Stimulated activated naive B cell treated with anti-CD40 and anti-IgM and Interleukin-4, amounts not matched to agents 10 μg/mL and 1 μg/mL and 100 μg/mL, for 72 hours (primary cell): ENCODE data around the gene CBFA2T3.

Experiments
- ATAC-seq, 2 donors: fragments of 150-1000 bp; cut with Tn5 transposase; replicated peaks; 2 replicates each; pipeline ENCODE4 v1.10.0; 2021; ENCODE audit warnings: moderate library complexity in 1 of 2
- DNase-seq: peaks from one replicate; pipeline ENCODE4 v3.0.0; 2021
- H3K27ac Mint-ChIP-seq: one replicate; pipeline ENCODE4 v1.8.0; 2022; ENCODE audit warnings: mild to moderate bottlenecking, mixed read lengths
- H3K27me3 Mint-ChIP-seq, 2 donors: one replicate each; pipeline ENCODE4 v1.8.0; 2022; ENCODE audit warnings: mixed read lengths in 2 of 2
- H3K36me3 Mint-ChIP-seq, 2 donors: one replicate each; pipeline ENCODE4 v1.8.0; 2022; ENCODE audit warnings: mixed read lengths in 2 of 2, mild to moderate bottlenecking in 1 of 2
- H3K4me1 Mint-ChIP-seq, 2 donors: one replicate each; pipeline ENCODE4 v1.8.0; 2022; ENCODE audit warnings: mixed read lengths in 2 of 2, mild to moderate bottlenecking in 1 of 2
- H3K4me3 Mint-ChIP-seq, 2 donors: one replicate each; pipeline ENCODE4 v1.8.0; 2022; ENCODE audit warnings: mild to moderate bottlenecking in 2 of 2, mixed read lengths in 2 of 2, moderate library complexity in 1 of 2
- H3K9me3 Mint-ChIP-seq, 2 donors: one replicate each; pipeline ENCODE4 v1.8.0; 2022; ENCODE audit warnings: mixed read lengths in 2 of 2, mild to moderate bottlenecking in 1 of 2

CBFA2T3 gene

GRCh38 chr16:88880226-88881006 lies 96.6 kb downstream of the CBFA2T3 start:
- DNase-seq, result no peak
- H3K4me3 Mint-ChIP-seq, result no peak overlapping the region
- H3K36me3 Mint-ChIP-seq, result peaks cover 51 to 66% of the 10 kb centered on the region in 2 donors
- peak overlapping the region; percentile 89 for H3K27ac Mint-ChIP-seq
- H3K9me3 Mint-ChIP-seq, result peaks cover 0 to 5% of the 10 kb centered on the region in 2 donors
- no peak for ATAC-seq
- H3K4me1 Mint-ChIP-seq, result peaks cover 11 to 12% of the 10 kb centered on the region in 2 donors
- H3K27me3 Mint-ChIP-seq, result no peaks in the 10 kb centered on the region

DNA sequence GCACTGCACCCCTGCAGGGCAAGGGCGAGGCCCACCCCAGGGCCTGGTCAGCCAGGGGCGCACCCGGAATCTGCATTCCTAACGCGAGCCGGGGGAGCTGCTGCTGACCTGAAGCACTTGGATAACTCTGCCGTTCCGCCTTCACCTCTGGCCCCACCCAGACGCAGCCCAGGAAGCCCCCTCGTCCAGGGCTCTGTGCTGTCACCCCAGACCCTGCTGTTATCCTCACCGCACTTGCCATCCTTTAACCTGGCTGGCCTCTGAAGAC lies 97.3 kb downstream of the CBFA2T3 start:
- H3K27me3 Mint-ChIP-seq, result no peaks in the 10 kb centered on the region
- DNase-seq, result no peak
- no peak overlapping the region for H3K4me3 Mint-ChIP-seq
- peaks cover 11 to 12% of the 10 kb centered on the region in 2 donors for H3K4me1 Mint-ChIP-seq
- H3K27ac Mint-ChIP-seq, result peak overlapping the region; percentile 89
- peaks cover 0 to 5% of the 10 kb centered on the region in 2 donors for H3K9me3 Mint-ChIP-seq
- no peak for ATAC-seq
- H3K36me3 Mint-ChIP-seq, result peaks cover 52 to 68% of the 10 kb centered on the region in 2 donors

- Mint-ChIP-seq H3K9me3 (peaks cover 0 to 5% of the 10 kb centered on the region in 2 donors), H3K27ac (no peak overlapping the region), H3K27me3 (no peaks in the 10 kb centered on the region), H3K4me1 (peaks cover 11 to 12% of the 10 kb centered on the region in 2 donors), H3K36me3 (peaks cover 48 to 69% of the 10 kb centered on the region in 2 donors), H3K4me3 (no peak overlapping the region)
- DNase-seq (no peak), ATAC-seq (no peak)
Measured at GRCh38 chr16:88878967-88879787, 97.8 kb downstream of the CBFA2T3 start.

DNA sequence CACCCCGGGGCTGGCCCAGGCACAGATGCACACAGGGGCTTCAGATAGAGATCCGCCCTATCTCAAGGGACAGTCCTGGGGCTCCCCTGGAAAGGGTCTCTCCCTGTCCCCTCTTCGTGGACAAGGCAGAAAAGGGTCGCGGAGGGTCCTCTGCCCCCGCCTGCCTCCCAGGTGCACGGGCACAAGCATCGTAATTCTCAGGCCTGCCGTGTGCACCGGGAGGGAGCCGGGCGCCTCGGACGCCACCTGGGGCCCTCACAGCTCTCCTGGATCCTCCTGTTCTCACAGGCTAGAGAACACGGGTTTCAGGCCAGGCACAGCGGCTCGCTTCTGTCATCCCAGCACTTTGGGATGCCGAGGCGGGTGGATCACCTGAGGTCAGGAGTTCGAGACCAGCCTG lies 98.7 kb downstream of the CBFA2T3 start:
- peaks cover 0 to 5% of the 10 kb centered on the region in 2 donors for H3K9me3 Mint-ChIP-seq
- no peaks in the 10 kb centered on the region for H3K27me3 Mint-ChIP-seq
- H3K36me3 Mint-ChIP-seq, result peaks cover 48 to 71% of the 10 kb centered on the region in 2 donors
- no peak overlapping the region for H3K4me3 Mint-ChIP-seq
- no peak overlapping the region for H3K27ac Mint-ChIP-seq
- ATAC-seq (no peak), DNase-seq (no peak)
- peaks cover 11 to 12% of the 10 kb centered on the region in 2 donors for H3K4me1 Mint-ChIP-seq

GRCh38 chr16:88877564-88878289 lies 99.3 kb downstream of the CBFA2T3 start:
- DNase-seq, result no peak
- Mint-ChIP-seq H3K27ac (peak overlapping the region; percentile 84), H3K4me1 (peaks cover 8 to 9% of the 10 kb centered on the region in 2 donors), H3K36me3 (peaks cover 42 to 64% of the 10 kb centered on the region in 2 donors), H3K9me3 (peaks cover 0 to 5% of the 10 kb centered on the region in 2 donors), H3K27me3 (no peaks in the 10 kb centered on the region), H3K4me3 (no peak overlapping the region)
- ATAC-seq, result no peak

- H3K27ac Mint-ChIP-seq, result no peak overlapping the region
- H3K4me1 Mint-ChIP-seq, result peaks cover 4 to 6% of the 10 kb centered on the region in 2 donors
- peaks cover 36 to 57% of the 10 kb centered on the region in 2 donors for H3K36me3 Mint-ChIP-seq
- ATAC-seq (no peak), DNase-seq (no peak)
- peaks cover 0 to under 1% of the 10 kb centered on the region in 2 donors for H3K9me3 Mint-ChIP-seq
- no peak overlapping the region for H3K4me3 Mint-ChIP-seq
- no peaks in the 10 kb centered on the region for H3K27me3 Mint-ChIP-seq
Measured at GRCh38 chr16:88876942-88877526, 100.0 kb downstream of the CBFA2T3 start.

DNA sequence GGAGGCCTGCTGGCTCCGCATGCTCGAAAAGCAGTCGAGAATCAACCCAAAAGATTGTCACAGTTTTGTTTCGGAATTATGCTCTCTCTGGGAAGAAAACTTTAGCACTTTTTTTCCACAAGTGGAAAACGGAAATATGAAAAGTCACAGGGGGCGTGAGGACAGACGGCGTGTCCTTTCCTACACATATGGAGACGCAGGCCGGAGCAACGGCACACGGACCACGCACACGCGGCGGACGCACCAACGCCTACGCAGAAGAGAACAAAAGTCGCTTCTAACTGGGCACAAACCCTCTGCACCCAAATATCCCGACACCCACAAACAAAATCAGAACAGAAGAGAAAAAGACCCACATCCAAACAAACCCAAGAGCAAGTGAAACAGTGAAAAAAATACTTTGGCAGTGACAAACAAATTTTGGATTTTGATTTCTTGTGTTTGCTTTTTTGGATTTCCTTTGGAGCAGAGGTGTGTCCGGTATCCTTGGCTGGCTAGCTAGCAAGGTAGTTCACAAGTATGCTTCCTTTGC lies 101.2 kb downstream of the CBFA2T3 start:
- peaks cover 30 to 49% of the 10 kb centered on the region in 2 donors for H3K36me3 Mint-ChIP-seq
- H3K4me3 Mint-ChIP-seq, result no peak overlapping the region
- ATAC-seq (no peak), DNase-seq (no peak)
- H3K9me3 Mint-ChIP-seq, result no peaks in the 10 kb centered on the region
- no peak overlapping the region for H3K27ac Mint-ChIP-seq
- peaks cover 9 to 14% of the 10 kb centered on the region in 2 donors for H3K4me1 Mint-ChIP-seq
- peaks cover 1 to 7% of the 10 kb centered on the region in 2 donors for H3K27me3 Mint-ChIP-seq

DNA sequence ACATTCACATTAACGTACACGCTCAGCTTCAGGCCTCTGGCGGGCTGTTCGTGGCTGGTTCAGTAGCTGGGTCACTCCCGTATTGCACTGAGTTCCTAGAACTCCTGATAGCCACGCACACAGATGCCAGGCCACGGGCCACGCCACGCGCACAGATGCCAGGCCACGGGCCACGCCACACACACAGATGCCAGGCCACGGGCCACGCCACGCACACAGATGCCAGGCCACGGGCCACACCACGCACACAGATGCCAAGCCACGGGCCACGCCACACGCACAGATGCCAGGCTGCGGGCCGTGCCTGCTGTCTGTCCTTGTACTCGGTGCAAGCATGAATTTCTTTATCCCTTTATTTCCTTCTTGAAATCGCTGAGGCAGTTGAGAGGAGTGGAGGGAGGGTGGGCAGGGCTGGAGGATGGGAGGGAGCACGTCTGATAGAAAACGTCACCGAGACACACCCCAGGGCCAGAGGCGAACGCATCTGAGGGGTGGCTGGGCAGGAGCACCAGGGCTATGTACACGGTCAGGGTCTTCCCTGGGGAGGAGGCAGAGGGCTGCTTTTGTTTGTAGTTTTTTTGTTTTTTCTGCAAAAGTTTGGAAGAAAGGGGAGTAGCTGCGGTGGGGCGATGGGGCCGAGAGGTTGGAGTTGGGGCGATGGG lies 101.9 kb downstream of the CBFA2T3 start:
- Mint-ChIP-seq H3K27ac (no peak overlapping the region), H3K27me3 (peaks cover 5 to 14% of the 10 kb centered on the region in 2 donors), H3K4me3 (no peak overlapping the region), H3K36me3 (peaks cover 27 to 44% of the 10 kb centered on the region in 2 donors), H3K9me3 (no peaks in the 10 kb centered on the region), H3K4me1 (peaks cover 12 to 20% of the 10 kb centered on the region in 2 donors)
- no peak for DNase-seq
- ATAC-seq, result no peak

DNA sequence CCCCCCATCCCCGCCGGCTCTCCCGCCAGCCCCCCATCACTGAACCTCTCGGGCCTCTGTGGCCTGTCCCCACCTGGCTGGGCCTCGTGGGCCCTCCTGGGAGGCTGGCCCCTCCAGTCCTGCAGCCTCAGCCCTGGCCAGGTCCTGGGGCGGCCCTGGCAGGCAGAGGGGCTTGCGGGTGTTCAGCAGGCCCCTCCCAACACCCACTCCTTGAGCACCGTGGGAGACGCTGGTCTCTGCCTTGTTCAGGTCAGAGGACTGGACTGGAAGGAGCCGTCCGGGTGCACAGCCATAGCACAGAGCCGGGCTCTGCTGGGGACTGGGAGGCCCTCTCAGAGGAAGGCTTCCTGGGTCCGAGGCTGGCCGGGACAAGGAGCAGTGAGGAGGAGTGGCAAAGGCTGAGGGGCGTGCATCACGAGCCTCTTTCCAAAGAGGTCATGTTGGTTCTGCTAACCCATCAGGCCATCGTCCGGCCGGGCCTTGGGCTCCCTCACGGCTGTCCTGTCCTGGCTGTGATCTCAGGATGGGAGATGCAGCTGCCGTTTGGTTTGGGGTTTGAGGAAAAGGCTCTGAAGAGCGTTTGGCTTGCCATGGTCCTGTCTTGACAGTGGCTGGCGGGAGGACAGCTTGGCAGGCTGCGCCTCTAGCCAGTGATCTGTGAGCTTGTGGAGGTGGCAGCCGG lies 104.2 kb downstream of the CBFA2T3 start:
- ATAC-seq (no peak), DNase-seq (no peak)
- Mint-ChIP-seq H3K27ac (peak overlapping the region; percentile 89), H3K9me3 (no peaks in the 10 kb centered on the region), H3K27me3 (peaks cover 16 to 25% of the 10 kb centered on the region in 2 donors), H3K36me3 (peaks cover 20 to 30% of the 10 kb centered on the region in 2 donors), H3K4me1 (peaks cover 10 to 29% of the 10 kb centered on the region in 2 donors), H3K4me3 (no peak overlapping the region)

- H3K4me1 Mint-ChIP-seq, result peaks cover 12 to 34% of the 10 kb centered on the region in 2 donors
- ATAC-seq (no peak), DNase-seq (no peak)
- H3K27ac Mint-ChIP-seq, result peak overlapping the region; percentile 89
- peaks cover 18 to 27% of the 10 kb centered on the region in 2 donors for H3K36me3 Mint-ChIP-seq
- no peaks in the 10 kb centered on the region for H3K9me3 Mint-ChIP-seq
- peak overlapping the region in 1 of 2 donors; percentile 32 for H3K4me3 Mint-ChIP-seq
- H3K27me3 Mint-ChIP-seq, result peaks cover 16 to 25% of the 10 kb centered on the region in 2 donors
Measured at GRCh38 chr16:88871730-88872416, 105.1 kb downstream of the CBFA2T3 start.

DNA sequence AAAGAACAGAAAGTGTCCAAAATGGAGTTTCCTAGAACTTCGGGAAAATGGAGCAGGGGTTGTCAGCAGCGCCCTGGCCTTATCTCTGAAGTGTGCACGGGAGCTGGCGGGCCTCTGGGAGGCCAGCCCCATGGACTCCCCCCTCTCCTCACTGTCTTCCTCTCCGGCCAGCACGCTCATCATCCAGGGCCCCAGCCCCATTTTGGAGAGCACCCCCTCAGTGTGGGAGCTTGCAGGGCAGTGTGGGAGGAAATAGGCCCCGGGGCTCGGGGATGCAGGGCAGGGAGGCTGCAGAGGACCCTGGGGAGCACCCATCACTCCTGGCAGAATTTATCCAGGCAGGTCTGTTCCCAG lies 105.7 kb downstream of the CBFA2T3 start:
- H3K4me1 Mint-ChIP-seq, result peaks cover 12 to 34% of the 10 kb centered on the region in 2 donors
- peak overlapping the region; percentile 50 to 53 for H3K4me3 Mint-ChIP-seq
- H3K27me3 Mint-ChIP-seq, result peaks cover 16 to 25% of the 10 kb centered on the region in 2 donors
- DNase-seq, result no peak
- H3K36me3 Mint-ChIP-seq, result peaks cover 14 to 23% of the 10 kb centered on the region in 2 donors
- no peaks in the 10 kb centered on the region for H3K9me3 Mint-ChIP-seq
- H3K27ac Mint-ChIP-seq, result peak overlapping the region; percentile 85
- ATAC-seq, result peak; percentile 35 to 37

DNA sequence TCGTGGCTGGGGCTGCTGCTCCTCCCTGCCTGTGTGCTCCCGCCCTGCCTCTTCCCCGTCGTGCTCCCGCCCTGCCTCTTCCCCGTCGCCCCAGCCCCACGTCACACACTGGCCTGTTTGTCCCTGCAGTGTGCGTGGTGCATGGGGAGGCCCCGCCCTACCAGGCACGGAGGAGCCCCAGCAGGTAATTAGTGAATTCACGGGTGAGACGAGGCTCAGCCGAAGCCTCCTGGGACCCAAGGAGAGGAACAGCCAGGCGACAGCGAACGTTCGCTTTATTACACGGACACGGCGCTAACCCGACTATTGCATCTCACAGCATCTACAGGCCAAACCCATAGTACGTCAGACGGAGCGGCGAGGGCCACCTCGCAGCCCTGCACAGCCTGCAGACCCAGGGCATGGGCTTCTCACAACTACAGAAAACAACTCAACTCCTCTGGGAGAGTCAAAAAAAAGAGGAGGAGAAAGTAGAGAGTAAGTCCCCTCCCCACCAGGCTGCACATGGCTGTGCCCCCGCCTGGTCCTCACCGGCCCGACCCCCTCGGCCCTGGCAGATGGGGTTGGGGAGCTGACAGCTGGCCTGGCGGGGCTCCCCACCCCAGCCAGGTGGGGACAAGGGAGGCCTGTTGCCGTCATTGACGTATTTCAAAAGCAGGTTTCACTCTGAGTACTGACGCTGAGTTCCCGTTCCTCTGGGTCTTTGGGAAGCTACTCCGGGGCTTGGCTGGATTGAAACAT lies 106.2 kb downstream of the CBFA2T3 start:
- ATAC-seq, result peak; percentile 66 to 70
- H3K27me3 Mint-ChIP-seq, result peaks cover 16 to 25% of the 10 kb centered on the region in 2 donors
- no peaks in the 10 kb centered on the region for H3K9me3 Mint-ChIP-seq
- H3K36me3 Mint-ChIP-seq, result peaks cover 11 to 19% of the 10 kb centered on the region in 2 donors
- peak overlapping the region; percentile 87 for H3K27ac Mint-ChIP-seq
- peaks cover 12 to 34% of the 10 kb centered on the region in 2 donors for H3K4me1 Mint-ChIP-seq
- H3K4me3 Mint-ChIP-seq, result peak overlapping the region; percentile 50 to 53
- peak; percentile 28 for DNase-seq
